A673 (cell line): ENCODE results near the gene STARD3. TPM values are rescaled to one million over a fixed set of nuclear protein-coding genes. Genes with fewer than 3 reads are reported as not detected.

Experiments used
- BruUV-seq: library from RNA; stranded (reverse); fragments of 400-500 nt; replicated peaks from 2 replicates; lab custom pipeline; 2021; lab: Mats Ljungman, UMichigan
- CTCF ChIA-PET: fragments of 300-600 bp; sonication (Branson Sonifier 250); formaldehyde crosslinking; loops from one replicate; lab custom pipeline; 2022; ENCODE audit warnings: antibody characterized with exemption; lab: Charles Lee
- POLR2A ChIA-PET: fragments of 300-600 bp; sonication (Branson Sonifier 250); formaldehyde crosslinking; loops from one replicate; lab custom pipeline; 2022; ENCODE audit warnings: antibody characterized with exemption; ENCODE audit not compliant: low non-redundant PET; lab: Charles Lee
- DNase-seq: peaks from one replicate; pipeline ENCODE4 v3.0.0-alpha.2; 2015; ENCODE audit warnings: low spot score
- H3K27ac ChIP-seq: fragments of 200-600 bp; sonication (generic); 2 replicates; pipeline ENCODE4 v1.5.1; 2016; ENCODE audit warnings: mixed run types, low read depth, mild to moderate bottlenecking, mixed read lengths, antibody characterized with exemption, low read length; ENCODE audit not compliant: poor library complexity, severe bottlenecking
- H3K27me3 ChIP-seq: fragments of 200-600 bp; sonication (generic); replicated peaks from 2 replicates; pipeline ENCODE4 v1.6.1; 2017; ENCODE audit warnings: mixed run types, low read depth, mild to moderate bottlenecking, mixed read lengths, antibody characterized with exemption, low read length; ENCODE audit not compliant: insufficient read depth, poor library complexity
- H3K36me3 ChIP-seq: fragments of 200-600 bp; sonication (generic); 2 replicates; pipeline ENCODE4 v1.6.1; 2016; ENCODE audit warnings: mixed run types, mild to moderate bottlenecking, mixed read lengths, antibody characterized with exemption, low read length; ENCODE audit not compliant: insufficient read depth, poor library complexity, severe bottlenecking
- H3K4me1 ChIP-seq: fragments of 200-600 bp; sonication (generic); 2 replicates; pipeline ENCODE4 v1.6.1; 2017; ENCODE audit warnings: mixed run types, mild to moderate bottlenecking, mixed read lengths, antibody characterized with exemption, low read length; ENCODE audit not compliant: insufficient read depth, poor library complexity, severe bottlenecking
- H3K4me3 ChIP-seq: fragments of 200-600 bp; sonication (generic); 2 replicates; pipeline ENCODE4 v1.5.1; 2016; ENCODE audit warnings: low read depth, mixed run types, mild to moderate bottlenecking, mixed read lengths, low read length; ENCODE audit not compliant: poor library complexity, severe bottlenecking
- H3K9me3 ChIP-seq: fragments of 200-600 bp; sonication (generic); 2 replicates; pipeline ENCODE4 v1.6.1; 2016; ENCODE audit warnings: mixed run types, low read depth, mild to moderate bottlenecking, mixed read lengths, antibody characterized with exemption, low read length; ENCODE audit not compliant: poor library complexity, severe bottlenecking
- CTCF ChIP-seq: fragments of 300-800, 200-600 bp; sonication (generic); conservative IDR thresholded peaks from 2 replicates; pipeline ENCODE4 v1.5.1; 2017; ENCODE audit warnings: low read depth, mild to moderate bottlenecking, antibody characterized with exemption, low read length, moderate library complexity, mixed read lengths
- EZH2 ChIP-seq: fragments of 200-600 bp; sonication (generic); IDR thresholded peaks from 2 replicates; pipeline ENCODE4 v1.6.1; 2017; ENCODE audit warnings: borderline replicate concordance, low read depth, mild to moderate bottlenecking, mixed read lengths, antibody characterized with exemption, low read length; ENCODE audit not compliant: poor library complexity, severe bottlenecking
- intact Hi-C: fragments of 100-400 bp; cut with micrococcal nuclease; formaldehyde crosslinking; loops from one replicate; pipeline ENCODE4 v1.10.0; 2022; ENCODE audit not compliant: unreplicated experiment
- total RNA-seq: library from RNA; stranded (reverse); gene quantifications from 2 replicates; pipeline ENCODE4 v1.2.3, GENCODE V29; 2021

The STARD3 gene
- total RNA-seq, 1 experiment from 2014 or later = 21.3 TPM

DNA sequence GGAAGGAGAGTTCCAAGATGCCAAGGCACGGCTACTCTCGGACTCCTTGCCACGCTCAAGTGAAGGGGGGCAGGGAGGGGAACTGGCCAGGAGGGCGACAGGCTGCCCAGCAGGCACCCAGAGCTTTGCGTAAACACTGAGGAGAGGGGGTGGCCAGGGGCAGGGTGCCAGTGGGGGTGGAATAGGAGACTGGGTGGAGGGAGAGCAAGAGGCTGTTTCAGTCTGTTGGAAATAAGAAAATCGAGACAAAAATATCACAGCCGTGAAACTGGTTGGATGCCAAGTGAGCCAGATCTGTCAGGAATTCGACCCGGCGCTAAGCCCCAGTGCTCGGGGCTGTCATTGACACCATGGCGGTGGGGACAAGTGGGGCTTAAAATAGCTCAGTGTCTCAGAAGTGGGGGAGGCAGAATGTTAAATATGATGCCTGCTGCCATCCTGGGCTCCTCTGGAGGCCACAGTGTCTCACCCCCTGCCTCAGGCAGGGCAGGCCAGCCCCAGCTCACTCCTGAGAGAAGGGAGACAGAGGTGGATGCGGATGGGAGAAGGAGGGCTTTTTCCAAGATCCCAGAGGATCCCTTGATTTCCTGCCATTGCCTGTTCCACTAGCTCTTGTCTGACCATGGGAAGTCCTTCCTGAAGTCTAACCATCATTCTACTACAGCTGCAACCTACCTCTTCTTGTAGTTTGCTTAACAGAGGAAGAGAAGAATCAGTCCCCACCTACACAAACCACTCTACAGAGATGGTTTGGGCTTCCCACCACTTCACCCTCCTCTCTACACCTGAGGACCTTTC lies 40.8 kb downstream of the STARD3 start:
- Histone ChIP-seq H3K4me1 (no peaks in the 10 kb centered on the region), H3K27me3 (no peaks in the 10 kb centered on the region), H3K36me3 (no peaks in the 10 kb centered on the region), H3K27ac (no peak overlapping the region), H3K4me3 (no peak overlapping the region), H3K9me3 (no peaks in the 10 kb centered on the region)
- no TSS peak for BruUV-seq
- no peak for DNase-seq
- intact Hi-C loops = no loop called here
- POLR2A ChIA-PET = interaction anchor here (0.6 kb wide), 1 partner anchor 740 kb away, joined by 5 read pairs; no protein-coding TSS in a partner anchor
- CTCF ChIA-PET = no interaction called here
- TF ChIP-seq EZH2 (no peak), CTCF (no peak)

- ChIA-PET POLR2A (no interaction called here), CTCF (no interaction called here)
- Histone ChIP-seq H3K9me3 (no peaks in the 10 kb centered on the region), H3K27me3 (no peaks in the 10 kb centered on the region), H3K4me1 (no peaks in the 10 kb centered on the region), H3K27ac (no peak overlapping the region), H3K36me3 (no peaks in the 10 kb centered on the region), H3K4me3 (no peak overlapping the region)
- no TSS peak for BruUV-seq
- no peak for DNase-seq
- no peak for TF ChIP-seq EZH2
- TF ChIP-seq CTCF = no peak
- intact Hi-C loops = no loop called here
These were observed 41.6 kb downstream of the STARD3 start for GRCh38 chr17:39678340-39679116.

DNA sequence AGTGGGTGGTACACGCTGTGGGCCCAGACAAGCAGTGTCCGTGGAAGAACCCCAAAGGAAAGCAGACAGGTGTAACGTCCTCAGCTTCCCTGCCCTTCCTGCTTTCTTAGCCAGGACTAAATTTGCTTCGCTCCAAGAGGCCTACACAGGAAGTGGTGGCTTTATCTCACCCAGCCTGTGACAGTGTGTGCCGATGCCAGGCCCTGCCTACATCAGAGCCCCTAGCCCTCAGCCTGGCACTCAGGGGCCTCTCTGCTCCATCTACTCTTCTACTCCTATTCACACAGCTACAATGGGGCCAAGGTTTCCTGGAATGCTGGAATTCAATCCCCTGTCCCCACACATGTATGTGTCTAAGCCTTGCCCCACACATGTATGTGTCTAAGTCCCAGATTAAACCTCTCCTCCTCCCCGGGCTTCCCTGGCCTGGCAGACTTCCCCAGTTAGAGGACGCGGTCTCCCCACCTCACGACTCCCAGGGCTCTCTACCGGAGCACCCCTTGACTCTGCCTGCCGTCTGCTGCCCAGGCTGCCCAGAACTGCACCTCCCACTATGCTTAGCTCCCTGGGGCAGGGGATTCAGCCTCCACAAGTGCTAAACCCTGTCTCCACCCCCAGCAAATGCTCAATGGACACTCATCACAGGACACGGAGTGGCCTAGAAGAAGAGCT lies 42.7 kb downstream of the STARD3 start:
- no peaks in the 10 kb centered on the region for H3K27me3 ChIP-seq
- no peak overlapping the region for H3K4me3 ChIP-seq
- TF ChIP-seq CTCF (no peak), EZH2 (no peak)
- H3K36me3 ChIP-seq = no peaks in the 10 kb centered on the region
- POLR2A ChIA-PET = no interaction called here
- no peak overlapping the region for H3K27ac ChIP-seq
- DNase-seq = no peak
- BruUV-seq = no TSS peak
- H3K4me1 ChIP-seq = no peaks in the 10 kb centered on the region
- CTCF ChIA-PET = no interaction called here
- H3K9me3 ChIP-seq = no peaks in the 10 kb centered on the region
- intact Hi-C loops = no loop called here
